Prostate gland (tissue), 2 donors: Measurements from ENCODE around the gene ZDHHC19. TPM values are rescaled to one million over a fixed set of nuclear protein-coding genes. Genes with fewer than 3 reads are reported as not detected.
"Not testable (repeated sequence)": the region's sequence is repeated elsewhere in the genome, so short reads cannot be mapped to it uniquely, and the experiment has no call there.

Source experiments
- DNase-seq: peaks from one replicate; pipeline ENCODE4 v3.0.0-alpha.2; 2019; ENCODE audit warnings: low spot score
- H3K27ac ChIP-seq, 2 donors: fragments of 200-600 bp; sonication (generic); 2 replicates each; pipeline ENCODE4 v1.5.1; 2017 to 2019
- H3K27me3 ChIP-seq: fragments of 200-600 bp; sonication (generic); replicated peaks from 2 replicates; pipeline ENCODE4 v1.5.1; 2019; ENCODE audit not compliant: insufficient read depth
- H3K36me3 ChIP-seq, 2 donors: fragments of 200-600 bp; sonication (generic); 1 replicate in 1 of 2; 2 replicates in 1 of 2; pipeline versions ENCODE4 v1.5.1 to v1.8.1; 2017 to 2019
- H3K4me1 ChIP-seq: fragments of 200-600 bp; sonication (generic); replicated peaks from 2 replicates; pipeline ENCODE4 v1.5.1; 2019
- H3K4me3 ChIP-seq, 2 donors: fragments of 200-600 bp; sonication (generic); 2 replicates each; pipeline ENCODE4 v1.5.1; 2017 to 2019
- H3K9me3 ChIP-seq: fragments of 200-600 bp; sonication (generic); 2 replicates; pipeline ENCODE4 v1.5.1; 2017
- POLR2A ChIP-seq: fragments of 450-650 bp; IDR thresholded peaks from one replicate; pipeline ENCODE4 v1.6.1; 2016; ENCODE audit warnings: antibody characterized with exemption, mild to moderate bottlenecking
- POLR2AphosphoS5 ChIP-seq: sonication (generic); formaldehyde crosslinking; IDR thresholded peaks from one replicate; pipeline ENCODE4 v1.6.1; 2017; ENCODE audit warnings: antibody characterized with exemption
- WGBS: methylation state at CpG from one replicate; pipeline ENCODE4 v1.1.5; 2018; 5-methylcytosine and 5-hydroxymethylcytosine counted together
- intact Hi-C: fragments of 100-400 bp; cut with DNase I; formaldehyde crosslinking; loops from one replicate; pipeline ENCODE4 v1.14.2; 2022
- total RNA-seq, 2 donors: library from RNA; depleted of rRNA; stranded (reverse); fragments of >200 nt; gene quantifications; one replicate each; pipeline ENCODE4 v1.1.0, GENCODE V29; 2016
- TF ChIP-seq, protein P1 (sequence below), 4 experiments: fragments of 200-600 bp in 2 of 4; fragments of 450-650 bp in 2 of 4; sonication (generic) in 2 of 4; IDR thresholded peaks; 1 replicate in 3 of 4; 2 replicates in 1 of 4; pipeline ENCODE4 v1.5.1; 2016 to 2019; ENCODE audit warnings: antibody characterized with exemption in 4 of 4, mild to moderate bottlenecking in 2 of 4, moderate library complexity in 2 of 4

The ZDHHC19 gene
- total RNA-seq, 2 donors from 2014 or later, result 3.9 TPM; not detected in 1

DNA sequence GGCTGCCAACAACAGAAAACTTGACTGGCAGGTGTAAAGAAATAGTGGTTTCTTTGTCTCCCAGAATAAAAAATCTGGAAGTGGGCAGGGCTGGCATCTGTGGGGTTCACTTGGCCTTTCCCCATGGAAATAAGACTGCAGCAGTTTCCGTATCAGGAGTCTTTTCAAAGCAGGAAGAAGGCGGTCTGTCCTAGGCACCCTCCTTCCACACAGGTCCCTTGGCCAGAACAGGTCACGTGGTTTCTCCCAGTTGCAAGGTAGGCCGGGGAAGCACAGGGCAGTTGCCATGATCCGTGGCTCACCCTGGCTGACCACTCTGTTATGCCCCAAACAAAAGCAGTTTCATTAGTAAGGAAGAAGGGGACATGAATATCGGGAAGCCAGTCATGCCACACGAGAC is 45.4 kb downstream of the ZDHHC19 start:
- DNase-seq, result no peak
- intact Hi-C loops, result no loop called here
- H3K27me3 ChIP-seq, result no peaks in the 10 kb centered on the region
- TF ChIP-seq POLR2A, result no peak
- no peak for TF ChIP-seq POLR2AphosphoS5
- TF ChIP-seq, protein P1, sequence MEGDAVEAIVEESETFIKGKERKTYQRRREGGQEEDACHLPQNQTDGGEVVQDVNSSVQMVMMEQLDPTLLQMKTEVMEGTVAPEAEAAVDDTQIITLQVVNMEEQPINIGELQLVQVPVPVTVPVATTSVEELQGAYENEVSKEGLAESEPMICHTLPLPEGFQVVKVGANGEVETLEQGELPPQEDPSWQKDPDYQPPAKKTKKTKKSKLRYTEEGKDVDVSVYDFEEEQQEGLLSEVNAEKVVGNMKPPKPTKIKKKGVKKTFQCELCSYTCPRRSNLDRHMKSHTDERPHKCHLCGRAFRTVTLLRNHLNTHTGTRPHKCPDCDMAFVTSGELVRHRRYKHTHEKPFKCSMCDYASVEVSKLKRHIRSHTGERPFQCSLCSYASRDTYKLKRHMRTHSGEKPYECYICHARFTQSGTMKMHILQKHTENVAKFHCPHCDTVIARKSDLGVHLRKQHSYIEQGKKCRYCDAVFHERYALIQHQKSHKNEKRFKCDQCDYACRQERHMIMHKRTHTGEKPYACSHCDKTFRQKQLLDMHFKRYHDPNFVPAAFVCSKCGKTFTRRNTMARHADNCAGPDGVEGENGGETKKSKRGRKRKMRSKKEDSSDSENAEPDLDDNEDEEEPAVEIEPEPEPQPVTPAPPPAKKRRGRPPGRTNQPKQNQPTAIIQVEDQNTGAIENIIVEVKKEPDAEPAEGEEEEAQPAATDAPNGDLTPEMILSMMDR (IDR thresholded peaks at IDR 0.05), result no peak
- H3K4me3 ChIP-seq, result no peak overlapping the region
- H3K9me3 ChIP-seq, result no peaks in the 10 kb centered on the region
- 70% methylated on average over 7 of the region's 7 CpGs for WGBS
- no peaks in the 10 kb centered on the region for H3K4me1 ChIP-seq
- H3K27ac ChIP-seq, result no peak overlapping the region
- no peaks in the 10 kb centered on the region for H3K36me3 ChIP-seq

- 81% methylated on average over 5 of the region's 5 CpGs for WGBS
- DNase-seq, intact Hi-C loops, H3K4me1 ChIP-seq, H3K4me3 ChIP-seq, H3K27me3 ChIP-seq, H3K36me3 ChIP-seq, H3K9me3 ChIP-seq, H3K27ac ChIP-seq: not testable (repeated sequence)
Measured at GRCh38 chr3:196165006-196165575, 46.1 kb downstream of the ZDHHC19 start.

DNA sequence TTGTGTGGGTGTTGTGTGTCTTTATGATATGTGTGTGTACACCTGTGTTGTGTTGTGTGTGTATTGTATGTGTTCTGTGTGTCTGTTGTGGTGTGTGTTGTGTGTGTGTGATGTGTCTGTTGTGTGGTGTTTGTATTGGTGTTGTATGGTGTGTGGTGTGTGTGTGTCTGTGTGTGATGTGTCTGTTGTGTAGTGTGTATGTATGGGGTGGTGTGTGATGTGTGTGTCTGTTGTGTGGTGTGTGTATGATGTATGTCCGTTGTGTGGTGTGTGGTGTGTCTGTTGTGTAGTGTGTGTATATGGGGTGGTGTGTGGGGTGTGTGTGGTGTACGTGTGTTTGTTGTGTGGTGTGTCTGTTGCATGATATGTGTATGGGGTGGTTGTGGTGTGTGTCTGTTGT is 46.6 kb downstream of the ZDHHC19 start:
- intact Hi-C loops, result no loop called here
- no peak for DNase-seq
- 98% methylated on average over 2 of the region's 2 CpGs for WGBS
- no peaks in the 10 kb centered on the region for H3K27me3 ChIP-seq
- no peak overlapping the region for H3K4me3 ChIP-seq
- no peaks in the 10 kb centered on the region for H3K36me3 ChIP-seq
- no peaks in the 10 kb centered on the region for H3K9me3 ChIP-seq
- H3K4me1 ChIP-seq, result no peaks in the 10 kb centered on the region
- H3K27ac ChIP-seq, result no peak overlapping the region
- no peak for TF ChIP-seq POLR2AphosphoS5
- TF ChIP-seq, protein P1 (IDR thresholded peaks at IDR 0.05), result no peak
- TF ChIP-seq POLR2A, result no peak

GRCh38 chr3:196163666-196164493 is 47.3 kb downstream of the ZDHHC19 start:
- TF ChIP-seq POLR2A (no peak), POLR2AphosphoS5 (no peak)
- TF ChIP-seq, protein P1 (IDR thresholded peaks at IDR 0.05), result no peak
- H3K27me3 ChIP-seq, result no peaks in the 10 kb centered on the region
- no peaks in the 10 kb centered on the region for H3K36me3 ChIP-seq
- 74% methylated on average over 24 of the region's 24 CpGs for WGBS
- no peaks in the 10 kb centered on the region for H3K4me1 ChIP-seq
- no peak overlapping the region for H3K4me3 ChIP-seq
- intact Hi-C loops, result no loop called here
- H3K9me3 ChIP-seq, result no peaks in the 10 kb centered on the region
- H3K27ac ChIP-seq, result no peak overlapping the region
- DNase-seq, result no peak

- no peaks in the 10 kb centered on the region for H3K9me3 ChIP-seq
- H3K27ac ChIP-seq, result no peak overlapping the region
- no peak for DNase-seq
- no peak for TF ChIP-seq POLR2A
- TF ChIP-seq, protein P1 (IDR thresholded peaks at IDR 0.05), result no peak
- TF ChIP-seq POLR2AphosphoS5, result no peak
- 94% methylated on average over 6 of the region's 6 CpGs for WGBS
- intact Hi-C loops, result no loop called here
- no peaks in the 10 kb centered on the region for H3K27me3 ChIP-seq
- no peaks in the 10 kb centered on the region for H3K36me3 ChIP-seq
- H3K4me3 ChIP-seq, result no peak overlapping the region
- no peaks in the 10 kb centered on the region for H3K4me1 ChIP-seq
Measured at GRCh38 chr3:196163212-196163611, 48.0 kb downstream of the ZDHHC19 start.
